NCI-H82 (cell line): Measurements from ENCODE around the gene DOCK2.
A peak's percentile ranks its signal among the peaks of the same experiment; 100 is the strongest.
"Not testable (repeated sequence)": the region's sequence is repeated elsewhere in the genome, so short reads cannot be mapped to it uniquely, and the experiment has no call there.

Source experiments
- DNase-seq: peaks from one replicate; lab custom pipeline; 2025; lab: John Stamatoyannopoulos, UW

Gene DOCK2

GRCh38 chr5:169756071-169756765, 119.1 kb downstream of the DOCK2 start:
- no peak for DNase-seq

- no peak for DNase-seq
Measured at GRCh38 chr5:169757016-169757415, 119.9 kb downstream of the DOCK2 start.

- no peak for DNase-seq
Measured at GRCh38 chr5:169758886-169759285, 121.8 kb downstream of the DOCK2 start.

GRCh38 chr5:169760229-169760628, 123.2 kb downstream of the DOCK2 start:
- no peak for DNase-seq

GRCh38 chr5:169762338-169763095, 125.4 kb downstream of the DOCK2 start:
- no peak for DNase-seq

GRCh38 chr5:169763376-169764017, 126.4 kb downstream of the DOCK2 start:
- peak; percentile 17 for DNase-seq

GRCh38 chr5:169764018-169764378, 126.9 kb downstream of the DOCK2 start:
- no peak for DNase-seq

- no peak for DNase-seq
Measured at GRCh38 chr5:169765176-169765996, 128.3 kb downstream of the DOCK2 start.

- not testable (repeated sequence) for DNase-seq
Measured at GRCh38 chr5:169766943-169767342, 129.9 kb downstream of the DOCK2 start.

GRCh38 chr5:169767938-169768337, 130.9 kb downstream of the DOCK2 start:
- DNase-seq = no peak

GRCh38 chr5:169768416-169768815, 131.3 kb downstream of the DOCK2 start:
- no peak for DNase-seq

- no peak for DNase-seq
Measured at GRCh38 chr5:169770109-169770508, 133.0 kb downstream of the DOCK2 start.

- DNase-seq = no peak
Measured at GRCh38 chr5:169772256-169772655, 135.2 kb downstream of the DOCK2 start.

- DNase-seq = no peak
Measured at GRCh38 chr5:169772688-169773087, 135.6 kb downstream of the DOCK2 start.

GRCh38 chr5:169777159-169777558, 140.1 kb downstream of the DOCK2 start:
- DNase-seq = no peak

GRCh38 chr5:169778622-169779596, 141.8 kb downstream of the DOCK2 start:
- DNase-seq = no peak

GRCh38 chr5:169781420-169782345, 144.6 kb downstream of the DOCK2 start:
- no peak for DNase-seq

- DNase-seq = no peak
Measured at GRCh38 chr5:169785771-169786618, 148.9 kb downstream of the DOCK2 start.

- DNase-seq = no peak
Measured at GRCh38 chr5:169788168-169788567, 151.1 kb downstream of the DOCK2 start.
